ENCODE results near the gene NEMP1.
"Not testable (repeated sequence)": the region's sequence is repeated elsewhere in the genome, so short reads cannot be mapped to it uniquely, and the experiment has no call there.

The NEMP1 gene

GRCh38 chr12:57053146-57053545, 25.4 kb downstream of the NEMP1 start:
- DNase-seq, result not testable (repeated sequence)

DNA sequence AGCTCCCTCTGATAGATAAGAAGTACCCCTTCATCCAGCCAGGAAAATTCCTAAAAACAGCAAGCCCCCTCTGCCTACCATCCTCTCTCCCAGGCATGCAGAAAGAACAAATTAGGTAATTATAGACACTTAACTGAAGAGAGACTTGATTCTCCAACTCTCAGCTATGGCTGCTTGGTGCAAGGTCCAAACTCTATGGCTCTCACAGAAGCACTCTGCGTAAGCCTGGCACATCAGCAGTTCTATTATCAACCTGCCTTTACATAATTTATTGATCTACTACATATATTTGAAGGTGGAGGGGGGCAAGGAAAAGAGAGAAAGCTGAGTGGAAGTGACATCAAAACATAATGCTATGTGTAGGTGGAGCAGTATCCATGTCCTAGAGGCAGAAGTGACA, 27.6 kb downstream of the NEMP1 start:
- DNase-seq, result no peak

GRCh38 chr12:57049890-57050289, 28.7 kb downstream of the NEMP1 start, which contains the start of gene MYO1A:
Gene MYO1A, minus strand, starts transcription at chr12:57050129. Its CDS starts 1,806 bp downstream, at chr12:57048323.
- DNase-seq, result peak; percentile 15

DNA sequence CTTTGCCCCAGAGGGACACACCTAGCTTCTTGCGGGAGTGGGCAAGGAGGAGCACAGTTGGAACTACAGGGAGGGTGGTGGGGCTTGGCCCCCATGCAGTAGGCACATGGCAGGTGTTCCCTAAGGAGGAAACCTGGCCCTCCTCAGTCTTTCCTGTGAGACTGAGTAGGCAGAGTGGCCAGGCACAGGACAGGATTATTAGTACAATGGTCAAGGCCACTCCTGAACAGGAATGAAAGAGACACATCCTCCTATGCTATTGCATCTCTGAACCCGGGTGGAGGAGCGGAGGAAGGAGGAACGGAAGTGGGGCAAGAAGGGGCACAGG, 29.5 kb downstream of the NEMP1 start:
- DNase-seq, result no peak

- no peak for DNase-seq
Observed at GRCh38 chr12:57048423-57049118, 30.0 kb downstream of the NEMP1 start.

DNA sequence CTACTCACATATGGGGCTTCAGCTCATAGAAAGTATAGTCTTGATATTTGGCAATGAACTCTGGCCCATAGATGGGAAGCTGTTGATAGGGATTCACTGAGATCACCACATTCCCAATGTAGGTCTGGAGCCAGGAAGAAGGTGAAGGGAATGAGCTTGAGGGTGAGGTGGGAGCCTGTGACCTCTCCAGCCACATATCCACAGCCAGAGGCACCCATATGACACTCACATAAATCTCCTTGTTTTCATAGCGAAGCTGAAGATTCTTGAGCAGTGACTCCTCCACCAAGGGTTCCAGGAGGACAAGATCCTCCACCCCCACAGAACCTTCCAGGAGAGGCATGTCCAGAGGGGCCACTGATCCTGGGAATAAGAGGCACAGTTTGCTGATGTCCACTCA, 30.6 kb downstream of the NEMP1 start:
- DNase-seq, result no peak

DNA sequence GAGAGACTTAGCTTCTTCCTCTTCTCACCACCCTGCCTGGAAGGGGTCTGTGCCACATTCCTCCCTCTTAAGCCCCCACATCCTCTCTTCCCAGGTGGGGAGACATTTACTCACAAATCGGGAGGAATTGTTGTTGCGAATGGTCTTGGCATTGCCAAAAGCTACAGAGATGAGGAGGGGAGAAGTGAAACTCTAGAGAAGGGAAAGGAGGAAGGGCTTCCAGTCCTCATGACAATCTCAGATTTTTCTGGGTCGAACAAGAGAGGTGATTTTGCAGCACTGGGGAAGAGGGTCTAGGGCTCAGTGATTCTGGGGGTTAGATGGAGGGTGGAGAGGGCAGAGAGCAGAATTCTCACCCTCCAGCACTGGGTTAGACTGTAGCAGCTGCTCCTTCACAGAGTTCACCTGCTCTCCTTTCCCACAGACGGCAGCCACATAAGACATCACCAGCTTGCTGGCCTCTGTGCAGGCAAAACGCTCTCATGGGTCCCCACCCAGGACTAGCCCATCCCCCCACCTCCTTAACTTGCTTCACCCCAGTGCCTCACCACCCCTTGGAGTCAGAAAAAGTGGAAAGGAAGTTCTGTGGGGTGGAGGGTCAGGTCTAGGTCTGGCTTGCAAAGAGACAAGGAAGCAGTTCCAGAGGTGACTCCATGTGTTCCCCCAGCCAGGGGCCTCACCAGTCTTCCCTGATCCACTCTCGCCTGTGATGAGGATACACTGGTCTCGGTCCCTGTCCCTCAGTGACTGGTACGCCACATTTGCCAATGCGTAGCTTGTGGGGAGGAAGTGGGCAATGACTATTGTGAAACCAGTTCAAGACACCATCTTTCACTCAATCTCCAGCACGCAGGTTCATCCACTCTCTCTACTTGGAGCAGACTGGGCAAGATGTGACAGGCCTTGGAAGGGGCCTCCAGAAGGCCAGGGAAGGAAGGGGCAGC, 31.4 kb downstream of the NEMP1 start:
- DNase-seq, result no peak

GRCh38 chr12:57046086-57046791, 32.4 kb downstream of the NEMP1 start:
- no peak for DNase-seq

GRCh38 chr12:57044889-57045288, 33.7 kb downstream of the NEMP1 start:
- DNase-seq, result no peak

DNA sequence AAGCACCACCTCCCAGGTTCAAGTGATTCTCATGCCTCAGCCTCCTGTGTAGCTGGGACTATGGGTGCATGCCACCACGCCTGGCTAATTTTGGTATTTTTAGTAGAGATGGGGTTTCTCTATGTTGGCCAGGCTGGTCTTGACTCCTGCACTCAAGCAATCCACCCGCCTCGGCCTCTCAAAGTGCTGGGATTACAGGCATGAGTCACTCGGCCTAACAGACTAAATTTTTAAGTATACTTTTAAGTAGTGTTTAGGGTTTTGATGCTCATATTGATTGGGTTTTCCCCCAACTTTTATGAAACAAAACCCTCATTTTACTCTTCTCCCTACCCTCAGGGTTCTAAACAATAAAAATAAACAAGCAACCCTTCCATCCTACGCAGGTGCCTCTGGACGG, 34.1 kb downstream of the NEMP1 start:
- no peak for DNase-seq

DNA sequence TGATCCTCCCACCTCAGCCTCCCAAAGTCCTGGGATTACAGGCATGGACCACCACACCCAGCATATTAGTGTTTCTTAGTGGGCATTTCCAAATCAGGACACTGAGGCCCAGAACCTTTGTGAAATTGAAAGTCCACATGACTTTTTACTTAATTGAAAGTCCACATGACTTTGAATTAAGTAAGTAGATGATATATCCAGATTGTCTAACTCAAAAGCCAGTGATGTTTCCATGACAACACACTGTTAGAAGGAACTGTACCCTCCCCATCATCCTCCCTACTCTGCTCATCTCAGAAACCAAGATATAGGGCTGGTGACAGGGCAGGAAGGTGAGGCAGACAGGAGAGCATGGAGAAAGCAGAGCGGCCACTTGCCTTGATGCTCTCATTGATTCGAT, 35.9 kb downstream of the NEMP1 start:
- no peak for DNase-seq

DNA sequence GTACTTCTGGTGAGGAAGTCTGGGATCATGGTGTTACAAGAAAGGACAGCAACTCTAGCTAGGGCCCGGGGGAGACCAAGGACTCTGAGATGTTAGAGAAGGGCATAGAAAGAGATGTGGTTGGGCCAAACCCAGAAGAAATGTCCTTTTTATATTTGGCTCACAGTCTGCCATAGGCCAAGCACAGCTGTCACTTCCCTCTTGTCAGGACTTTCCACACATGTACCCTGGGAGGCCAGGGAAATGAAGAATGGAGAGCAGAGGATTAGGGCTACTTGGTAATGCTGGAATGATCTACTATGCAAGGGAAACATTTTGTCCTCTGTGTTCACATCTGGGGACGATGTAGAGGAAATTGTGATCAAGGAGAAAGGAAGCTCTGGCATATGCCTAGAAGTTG, 37.8 kb downstream of the NEMP1 start:
- DNase-seq, result no peak

- DNase-seq, result no peak
Observed at GRCh38 chr12:57040211-57040610, 38.4 kb downstream of the NEMP1 start.

DNA sequence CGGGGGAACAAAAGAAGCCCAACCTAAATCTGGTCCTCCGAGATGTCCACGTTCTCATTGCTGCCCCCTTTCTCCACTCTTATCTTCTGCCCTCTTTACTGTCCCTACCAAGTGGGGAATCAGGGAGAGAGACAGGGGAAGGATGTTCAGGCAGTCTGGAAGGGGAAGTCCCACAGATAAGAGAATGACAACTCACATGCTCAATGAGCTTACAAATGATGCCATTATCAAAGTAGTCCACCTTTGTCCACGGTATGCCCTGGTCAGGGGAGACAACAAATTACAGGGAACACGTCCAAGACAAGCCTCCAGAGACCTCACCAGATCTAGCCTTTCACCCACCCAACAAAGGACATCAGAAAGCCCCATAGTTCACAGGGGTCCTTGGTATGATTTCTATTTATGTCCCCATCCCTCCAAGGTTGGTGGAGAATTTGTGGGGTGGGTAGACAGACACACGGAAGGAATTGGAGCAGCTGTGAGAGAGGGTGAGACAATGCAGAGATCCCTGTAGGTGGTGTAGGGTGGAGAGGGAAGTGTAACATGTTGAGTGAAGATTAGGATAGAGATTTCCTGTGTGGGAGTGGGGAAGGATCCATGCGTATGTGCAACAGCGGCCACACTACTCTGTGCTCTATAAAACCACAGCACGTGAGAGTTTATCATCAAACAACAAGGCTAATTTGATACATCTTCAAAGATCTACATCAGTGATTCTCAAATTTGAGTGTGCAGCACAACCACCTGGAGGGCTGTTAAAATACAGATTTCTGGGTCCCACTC, 39.4 kb downstream of the NEMP1 start:
- DNase-seq, result no peak

GRCh38 chr12:57037264-57037663, 41.3 kb downstream of the NEMP1 start:
- no peak for DNase-seq

DNA sequence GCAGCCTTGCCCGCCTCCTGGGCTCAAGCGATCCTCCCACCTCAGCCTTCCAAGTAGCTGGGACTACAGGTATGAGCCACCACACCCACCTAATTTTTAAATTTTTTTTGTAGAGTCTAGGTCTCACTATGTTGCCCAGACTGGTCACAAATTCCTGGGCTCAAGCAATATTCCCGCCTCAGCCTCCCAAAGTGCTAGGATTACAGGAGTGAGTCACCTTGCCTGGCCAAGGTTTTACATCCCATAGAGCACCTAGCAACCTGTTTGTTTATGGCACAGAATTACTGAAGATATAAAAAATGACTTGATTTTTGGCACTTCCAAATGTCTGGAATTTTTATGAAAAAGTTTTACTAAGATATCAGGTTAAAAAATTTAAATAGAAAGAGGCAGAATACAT, 45.2 kb downstream of the NEMP1 start:
- no peak for DNase-seq

DNA sequence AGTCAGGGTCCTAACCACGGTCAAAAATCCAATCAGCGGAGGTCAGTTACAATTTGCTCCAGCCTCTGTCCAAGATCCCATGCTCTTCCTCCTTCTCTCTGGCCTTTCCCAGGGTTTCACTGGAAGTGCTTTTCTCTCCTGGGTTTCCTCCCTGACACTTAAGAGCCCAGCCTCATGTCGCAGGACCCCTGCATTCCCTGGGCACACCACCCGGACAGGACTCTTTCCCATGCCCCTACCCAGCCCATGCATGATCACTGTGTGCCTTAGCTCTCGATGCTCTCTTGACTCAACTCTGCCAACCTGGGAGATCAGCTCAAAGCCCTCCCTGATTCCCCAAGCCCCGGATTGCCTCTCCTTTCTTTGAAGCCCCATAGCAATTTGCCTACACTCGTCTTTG, 46.8 kb downstream of the NEMP1 start:
- DNase-seq, result no peak

GRCh38 chr12:57031138-57031725, 47.4 kb downstream of the NEMP1 start:
- no peak for DNase-seq

- no peak for DNase-seq
Observed at GRCh38 chr12:57029457-57029856, 49.1 kb downstream of the NEMP1 start.

DNA sequence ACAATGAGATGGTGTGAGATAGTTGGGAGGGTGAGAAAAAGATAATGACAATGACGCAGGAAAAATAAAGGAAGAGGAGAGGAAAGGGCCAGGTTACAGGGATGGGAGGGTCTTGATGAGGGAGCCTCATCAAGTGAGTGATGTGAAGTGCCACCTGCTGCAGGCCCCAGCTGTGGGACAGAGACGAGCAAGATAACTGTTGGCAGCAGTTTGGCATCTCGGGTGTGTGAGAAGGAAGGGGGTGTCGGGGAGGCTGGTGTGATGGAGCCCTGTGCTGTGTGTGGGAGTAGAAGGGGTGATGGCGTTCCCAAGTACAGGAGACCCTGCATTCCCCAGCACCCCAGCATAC, 50.8 kb downstream of the NEMP1 start:
- no peak for DNase-seq

DNA sequence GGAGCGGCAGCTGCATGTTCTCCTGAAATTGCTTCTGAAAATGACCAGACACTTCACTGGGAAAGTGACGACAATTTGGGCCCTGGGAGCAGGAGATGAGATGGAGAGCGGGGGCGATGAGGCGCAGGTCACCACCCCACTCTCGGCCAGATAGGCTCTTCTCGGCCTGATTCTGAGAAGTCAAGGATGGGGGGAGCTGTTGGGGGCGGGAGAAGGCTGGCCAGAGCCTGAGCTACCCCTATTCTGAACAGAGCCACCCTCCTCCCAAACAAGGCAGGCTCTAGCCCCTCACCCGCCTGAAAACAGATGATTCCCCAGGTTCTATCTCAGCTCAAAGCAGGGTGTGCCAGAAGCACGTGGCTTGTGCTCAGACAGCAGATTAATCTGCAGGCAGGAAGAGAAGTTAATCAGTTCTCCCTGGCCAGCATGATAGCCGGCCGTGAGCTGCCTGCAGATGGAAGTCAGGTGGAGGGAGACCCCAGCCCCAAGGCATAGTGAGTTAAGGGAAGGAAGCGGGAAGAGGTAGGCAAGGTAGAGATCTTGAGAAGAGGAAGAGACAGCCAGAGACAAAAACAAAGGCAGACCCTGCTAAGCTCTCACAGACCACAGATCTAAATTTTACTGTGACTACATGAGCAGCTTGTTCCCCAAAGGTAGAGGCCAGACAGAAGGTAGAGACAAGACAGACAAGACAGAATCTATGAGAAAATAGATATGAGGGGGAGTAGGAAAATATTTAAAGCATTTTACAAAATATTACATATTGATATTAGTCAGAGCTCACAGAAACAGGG, 51.4 kb downstream of the NEMP1 start:
- no peak for DNase-seq

DNA sequence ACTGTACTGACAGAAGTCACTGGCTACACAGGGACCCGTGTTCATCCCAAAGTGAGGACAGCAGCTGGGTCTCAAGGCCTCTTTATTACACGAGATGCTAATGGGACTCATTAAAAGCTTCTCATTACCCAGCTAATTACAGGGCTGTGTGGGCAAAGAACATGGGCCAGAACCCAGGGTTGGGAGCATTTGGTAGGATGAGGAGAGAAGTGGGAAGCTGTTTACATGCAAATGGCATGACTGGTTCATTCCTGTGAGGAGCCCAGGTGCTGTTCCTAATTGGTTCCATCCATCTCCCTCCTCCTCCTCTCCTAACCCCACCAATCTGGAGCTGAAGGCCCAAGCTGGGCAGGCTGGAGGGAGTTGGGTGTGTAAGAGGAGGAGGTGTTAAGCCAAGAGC, 53.4 kb downstream of the NEMP1 start:
- DNase-seq, result no peak

All from T1000 (cell line).